KMS-11 (cell line): ENCODE results near the gene LDLRAD3.

Experiments used
- H2AFZ ChIP-seq: fragments of 200-600 bp; sonication (generic); 2 replicates; pipeline ENCODE4 v1.6.1; 2016; ENCODE audit warnings: antibody characterized with exemption, mixed run types, low read depth
- H3K27ac ChIP-seq: fragments of 200-600 bp; sonication (generic); 2 replicates; pipeline ENCODE4 v1.6.1; 2016; ENCODE audit warnings: mild to moderate bottlenecking, mixed run types
- H3K27me3 ChIP-seq: fragments of 200-600 bp; sonication (generic); 2 replicates; pipeline ENCODE4 v1.6.1; 2017; ENCODE audit warnings: mild to moderate bottlenecking, low read depth, mixed run types, moderate library complexity; ENCODE audit not compliant: insufficient read depth
- H3K36me3 ChIP-seq: fragments of 200-600 bp; sonication (generic); 2 replicates; pipeline ENCODE4 v1.6.1; 2017; ENCODE audit warnings: mild to moderate bottlenecking, mixed run types; ENCODE audit not compliant: insufficient read depth
- H3K4me1 ChIP-seq: fragments of 200-600 bp; sonication (generic); 2 replicates; pipeline ENCODE4 v1.6.1; 2016; ENCODE audit warnings: mild to moderate bottlenecking, low read depth, mixed run types; ENCODE audit not compliant: poor library complexity, severe bottlenecking
- H3K4me2 ChIP-seq: fragments of 200-600 bp; sonication (generic); 2 replicates; pipeline ENCODE4 v1.7.0; 2016; ENCODE audit warnings: mild to moderate bottlenecking, mixed run types
- H3K4me3 ChIP-seq: fragments of 200-600 bp; sonication (generic); IDR thresholded peaks from 2 replicates; pipeline ENCODE4 v1.6.1; 2017; ENCODE audit warnings: low read depth, low read length, mixed read lengths; ENCODE audit not compliant: insufficient read depth
- H3K79me2 ChIP-seq: fragments of 200-600 bp; sonication (generic); 2 replicates; pipeline ENCODE4 v1.6.1; 2016; ENCODE audit warnings: low read depth, mixed run types; ENCODE audit not compliant: insufficient read depth
- H3K9ac ChIP-seq: fragments of 200-600 bp; sonication (generic); 2 replicates; pipeline ENCODE4 v1.6.1; 2016; ENCODE audit warnings: mild to moderate bottlenecking, mixed run types
- H4K20me1 ChIP-seq: fragments of 200-600 bp; sonication (generic); 2 replicates; pipeline ENCODE4 v1.6.1; 2016; ENCODE audit warnings: mild to moderate bottlenecking, mixed run types; ENCODE audit not compliant: insufficient read depth
- CTCF ChIP-seq: fragments of 200-600 bp; sonication (generic); conservative IDR thresholded peaks from 2 replicates; pipeline ENCODE4 v1.6.1; 2017; ENCODE audit warnings: low read depth, mild to moderate bottlenecking, antibody characterized with exemption, low read length, moderate library complexity, mixed read lengths

Gene LDLRAD3

DNA sequence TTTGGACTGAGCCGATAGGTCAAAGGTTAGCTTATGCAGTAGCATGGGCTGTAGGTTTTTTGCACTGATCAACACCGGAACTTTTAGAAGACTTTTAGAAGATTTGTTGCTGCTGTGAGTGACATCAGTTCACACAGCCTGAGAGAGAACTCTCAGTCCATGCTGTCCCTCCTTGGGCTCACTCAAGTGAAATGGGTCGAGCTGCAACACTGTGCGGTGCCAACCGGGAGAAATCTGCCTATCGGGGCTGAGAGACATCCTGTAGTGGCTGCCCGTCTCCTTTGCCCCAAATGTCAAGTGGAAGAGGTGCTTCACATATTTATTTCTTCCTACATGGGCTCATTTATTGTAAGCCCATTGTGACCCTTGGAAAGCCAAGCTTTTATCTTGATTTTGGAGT lies 170.2 kb downstream of the LDLRAD3 start:
- Histone ChIP-seq H3K27me3 (no peaks in the 10 kb centered on the region), H4K20me1 (no peaks in the 10 kb centered on the region), H3K4me2 (no peak overlapping the region), H3K4me3 (no peak overlapping the region), H3K36me3 (no peaks in the 10 kb centered on the region), H3K9ac (no peak overlapping the region), H3K79me2 (no peaks in the 10 kb centered on the region), H3K4me1 (peaks cover 39% of the 10 kb centered on the region), H3K27ac (no peak overlapping the region), H2AFZ (no peak overlapping the region)
- no peak for TF ChIP-seq CTCF

GRCh38 chr11:36115378-36115801 lies 171.5 kb downstream of the LDLRAD3 start:
- Histone ChIP-seq H4K20me1 (no peaks in the 10 kb centered on the region), H2AFZ (no peak overlapping the region), H3K27ac (no peak overlapping the region), H3K79me2 (no peaks in the 10 kb centered on the region), H3K4me3 (no peak overlapping the region), H3K27me3 (no peaks in the 10 kb centered on the region), H3K4me1 (peaks cover 34% of the 10 kb centered on the region), H3K4me2 (no peak overlapping the region), H3K9ac (no peak overlapping the region), H3K36me3 (no peaks in the 10 kb centered on the region)
- no peak for TF ChIP-seq CTCF

- Histone ChIP-seq H3K27me3 (no peaks in the 10 kb centered on the region), H3K4me1 (peaks cover 27% of the 10 kb centered on the region), H3K4me2 (no peak overlapping the region), H3K27ac (no peak overlapping the region), H4K20me1 (no peaks in the 10 kb centered on the region), H3K4me3 (no peak overlapping the region), H3K36me3 (no peaks in the 10 kb centered on the region), H3K79me2 (no peaks in the 10 kb centered on the region), H2AFZ (no peak overlapping the region), H3K9ac (no peak overlapping the region)
- no peak for TF ChIP-seq CTCF
Measured at GRCh38 chr11:36116161-36116560, 172.3 kb downstream of the LDLRAD3 start.

- H3K27me3 ChIP-seq = no peaks in the 10 kb centered on the region
- H4K20me1 ChIP-seq = no peaks in the 10 kb centered on the region
- H3K4me1 ChIP-seq = peaks cover 9% of the 10 kb centered on the region
- no peak overlapping the region for H3K27ac ChIP-seq
- no peak overlapping the region for H3K4me2 ChIP-seq
- H3K36me3 ChIP-seq = no peaks in the 10 kb centered on the region
- no peak for TF ChIP-seq CTCF
- H2AFZ ChIP-seq = no peak overlapping the region
- no peaks in the 10 kb centered on the region for H3K79me2 ChIP-seq
- H3K9ac ChIP-seq = no peak overlapping the region
- H3K4me3 ChIP-seq = no peak overlapping the region
Measured at GRCh38 chr11:36118084-36118483, 174.2 kb downstream of the LDLRAD3 start.

- peaks cover 13% of the 10 kb centered on the region for H3K4me1 ChIP-seq
- no peaks in the 10 kb centered on the region for H3K36me3 ChIP-seq
- no peak overlapping the region for H3K9ac ChIP-seq
- no peak overlapping the region for H3K4me3 ChIP-seq
- no peaks in the 10 kb centered on the region for H3K79me2 ChIP-seq
- no peaks in the 10 kb centered on the region for H3K27me3 ChIP-seq
- H3K27ac ChIP-seq = no peak overlapping the region
- no peak overlapping the region for H2AFZ ChIP-seq
- TF ChIP-seq CTCF = no peak
- H4K20me1 ChIP-seq = no peaks in the 10 kb centered on the region
- no peak overlapping the region for H3K4me2 ChIP-seq
Measured at GRCh38 chr11:36119300-36119699, 175.4 kb downstream of the LDLRAD3 start.
